OCI-LY7 (cell line): ENCODE measurements around the gene MAPK12. TPM values are rescaled to one million over a fixed set of nuclear protein-coding genes. Genes with fewer than 3 reads are reported as not detected.

Experiments used
- Bru-seq: library from RNA; stranded (reverse); fragments of 400-500 nt; gene quantifications from one replicate; lab custom pipeline; 2021; lab: Mats Ljungman, UMichigan
- BruChase-seq, 2 experiments: library from RNA; stranded (reverse); fragments of 400-500 nt; gene quantifications; one replicate each; lab custom pipeline; 2021; lab: Mats Ljungman, UMichigan
- BruUV-seq: library from RNA; stranded (reverse); fragments of 400-500 nt; replicated peaks from 2 replicates; lab custom pipeline; 2021; lab: Mats Ljungman, UMichigan
- CTCF ChIA-PET: fragments of 300-600 bp; sonication (Branson Sonifier 250); formaldehyde crosslinking; loops from one replicate; lab custom pipeline; 2022; ENCODE audit warnings: antibody characterized with exemption; ENCODE audit not compliant: unreplicated experiment; lab: Charles Lee
- POLR2A ChIA-PET: fragments of 300-600 bp; sonication (Branson Sonifier 250); formaldehyde crosslinking; loops from one replicate; lab custom pipeline; 2022; ENCODE audit warnings: antibody characterized with exemption; lab: Charles Lee
- DNase-seq: peaks from one replicate; pipeline ENCODE4 v3.0.0-alpha.2; 2015; ENCODE audit warnings: low spot score
- H2AFZ ChIP-seq: fragments of 200-600 bp; sonication (generic), shearing (Covaris generic); 2 replicates; pipeline ENCODE4 v1.6.1; 2014; ENCODE audit warnings: mild to moderate bottlenecking, antibody characterized with exemption, low read length, moderate library complexity
- H3K27ac ChIP-seq: fragments of 200-600 bp; sonication (generic); 2 replicates; pipeline ENCODE4 v1.5.1; 2014; ENCODE audit warnings: mixed run types, low read depth, mild to moderate bottlenecking, moderate library complexity, low read length, inconsistent platforms; ENCODE audit not compliant: poor library complexity, severe bottlenecking
- H3K36me3 ChIP-seq: fragments of 200-600 bp; sonication (generic); 2 replicates; pipeline ENCODE4 v1.6.1; 2014; ENCODE audit warnings: mild to moderate bottlenecking, antibody characterized with exemption, low read length, moderate library complexity, mixed read lengths; ENCODE audit not compliant: insufficient read depth
- H3K4me1 ChIP-seq: fragments of 200-600 bp; sonication (generic); 2 replicates; pipeline ENCODE4 v1.5.1; 2014; ENCODE audit warnings: mild to moderate bottlenecking, low read length; ENCODE audit not compliant: insufficient read depth, poor library complexity, severe bottlenecking
- H3K4me2 ChIP-seq: fragments of 200-600 bp; sonication (generic); 2 replicates; pipeline ENCODE4 v1.6.1; 2014; ENCODE audit warnings: mild to moderate bottlenecking, low read length
- H3K4me3 ChIP-seq: fragments of 200-600 bp; sonication (generic); 2 replicates; pipeline ENCODE4 v1.5.1; 2014; ENCODE audit warnings: mild to moderate bottlenecking, low read depth, low read length; ENCODE audit not compliant: poor library complexity, severe bottlenecking
- H3K79me2 ChIP-seq: fragments of 200-600 bp; sonication (generic); 2 replicates; pipeline ENCODE4 v1.6.1; 2016; ENCODE audit warnings: low read depth, mild to moderate bottlenecking, low read length, moderate library complexity, mixed read lengths; ENCODE audit not compliant: insufficient read depth
- H3K9me2 ChIP-seq: fragments of 200-600 bp; sonication (generic); 2 replicates; pipeline ENCODE4 v1.6.1; 2016; ENCODE audit warnings: mild to moderate bottlenecking, low read length, mixed read lengths; ENCODE audit not compliant: insufficient read depth
- H3K9me3 ChIP-seq: fragments of 200-600 bp; sonication (generic); 2 replicates; pipeline ENCODE4 v1.6.1; 2014; ENCODE audit warnings: mild to moderate bottlenecking, mixed run types, low read length, mixed read lengths
- H4K20me1 ChIP-seq: fragments of 200-600 bp; sonication (generic); 2 replicates; pipeline ENCODE4 v1.6.1; 2014; ENCODE audit warnings: mild to moderate bottlenecking, antibody characterized with exemption, low read length, moderate library complexity, mixed read lengths; ENCODE audit not compliant: insufficient read depth
- EZH2phosphoT487 ChIP-seq: fragments of 200-600 bp; sonication (generic); IDR thresholded peaks from 2 replicates; pipeline ENCODE4 v1.6.1; 2018; ENCODE audit warnings: low read depth, borderline replicate concordance, mild to moderate bottlenecking, mixed run types, antibody characterized with exemption, low read length, moderate library complexity, mixed read lengths
- intact Hi-C: fragments of 100-400 bp; cut with micrococcal nuclease; formaldehyde crosslinking; loops from one replicate; pipeline ENCODE4 v1.10.0; 2022; ENCODE audit not compliant: unreplicated experiment
- long read RNA-seq: library from polyadenylated mRNA; stranded (forward); transcript quantifications from one replicate; pipeline ENCODE4 v2.0.0, GENCODE V29; 2022
- total RNA-seq, 2 experiments: library from RNA; depleted of rRNA in 1 of 2; stranded (reverse); fragments of >200 nt in 1 of 2; shearing (Covaris generic) in 1 of 2; gene quantifications; 2 replicates each; pipeline ENCODE4 v1.2.3, GENCODE V29; 2014 to 2022
- TF ChIP-seq, protein P1 (sequence below): fragments of 200-600 bp; sonication (generic); conservative IDR thresholded peaks from 2 replicates; pipeline ENCODE4 v1.5.1; 2014; ENCODE audit warnings: mild to moderate bottlenecking, antibody characterized with exemption, low read length, moderate library complexity, mixed read lengths

MAPK12 gene
- total RNA-seq (2014; rRNA removed; shearing (Covaris generic)) (90.8 and 93.6 TPM in 2 replicates), total RNA-seq (2022) (84.9 and 90.1 TPM in 2 replicates), Bru-seq, nascent RNA (percentile 50 among the genes with signal in this experiment), BruChase-seq, experiment 1, labeled RNA remaining after a 6-hour chase (percentile 73 among the genes with signal in this experiment), BruChase-seq, experiment 2, labeled RNA remaining after a 2-hour chase (percentile 66 among the genes with signal in this experiment)
- long read RNA-seq, transcript MAPK12-201 (12 exons, 1,918 nt), result major isoform, 47 of 148 reads
- long read RNA-seq, partial matches to known transcripts, result 40 of 148 reads
- long read RNA-seq, other reads (novel, unspliced or antisense), result 52 of 148 reads

DNA sequence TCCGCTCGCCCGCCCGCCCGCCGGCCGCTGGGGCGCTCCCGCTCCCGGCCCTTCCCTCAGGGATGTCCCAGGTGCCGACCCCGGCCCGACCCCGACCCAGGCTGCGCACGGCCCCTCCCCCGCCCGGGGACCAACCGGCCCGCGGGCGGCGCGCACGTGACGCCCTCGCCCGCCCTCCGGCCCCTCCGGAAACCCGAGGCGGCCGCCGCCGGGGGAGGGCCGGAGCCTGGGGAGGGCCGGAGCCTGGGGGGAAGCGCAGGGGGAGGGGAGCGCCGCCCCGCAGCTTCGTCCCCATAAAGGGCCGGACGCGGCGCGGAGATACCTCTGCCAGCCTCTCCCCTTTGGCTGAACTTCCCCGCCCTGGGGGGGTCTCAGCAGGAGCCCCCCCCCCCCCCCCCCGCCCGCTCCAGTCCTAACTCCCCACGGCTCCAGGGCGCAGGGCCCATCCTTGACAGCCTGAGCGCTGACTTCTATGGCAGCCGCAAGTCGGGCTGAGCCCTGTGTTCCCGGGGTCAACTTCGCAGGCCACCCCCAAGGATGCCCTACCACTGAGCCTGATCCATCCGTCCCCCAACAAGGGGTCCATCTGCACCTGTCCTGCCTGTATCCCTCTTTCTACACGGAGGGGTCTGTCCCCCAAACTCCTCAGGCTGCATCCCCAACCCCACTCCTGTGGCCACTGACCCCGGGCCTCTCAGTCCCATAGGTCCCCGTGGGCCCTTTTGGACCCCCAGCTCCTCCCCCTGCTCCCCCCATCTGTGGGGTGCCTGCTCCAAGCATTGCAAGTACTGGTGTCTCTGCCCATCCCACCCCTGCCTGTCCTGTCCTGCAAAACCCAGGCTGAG, at the start of gene MAPK12:
MAPK12 (minus strand) TSS at position 69 of the 845 bp plus-strand sequence. CDS start 174 bp downstream, outside the sequence.
- POLR2A ChIA-PET, result interaction anchor here (0.6 to 0.9 kb wide), 2 partner anchors 11 to 71 kb away, joined by 5 to 6 read pairs; partner anchors contain the start of gene HDAC10
- intact Hi-C loops, result no loop called here

DNA sequence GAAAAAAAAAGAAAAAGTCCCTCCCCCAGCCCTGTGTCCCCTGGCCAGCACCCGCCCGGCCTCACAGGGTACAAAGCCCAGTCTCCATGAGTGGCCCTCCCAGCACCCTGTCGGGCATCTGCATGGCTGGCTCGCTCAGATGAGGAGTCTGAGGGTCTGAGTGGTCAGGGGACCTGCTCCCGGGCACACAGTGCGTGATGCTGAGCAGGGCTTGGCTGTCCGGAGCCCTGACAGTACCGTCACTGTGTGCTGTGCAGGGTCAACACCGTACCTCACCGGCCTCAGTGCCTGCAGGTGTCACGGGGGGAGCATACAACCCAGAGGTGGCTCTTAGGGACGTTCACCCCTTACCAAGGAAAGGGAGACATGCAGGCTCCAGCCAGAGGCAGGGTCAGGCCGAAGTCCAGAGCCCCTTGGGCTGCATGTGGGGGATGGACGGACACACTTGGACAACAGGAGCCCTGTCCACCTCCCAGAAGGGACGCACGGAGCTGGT, 49.5 kb upstream of the MAPK12 start:
- H4K20me1 ChIP-seq, result no peaks in the 10 kb centered on the region
- H2AFZ ChIP-seq, result no peak overlapping the region
- H3K36me3 ChIP-seq, result no peaks in the 10 kb centered on the region
- no peaks in the 10 kb centered on the region for H3K79me2 ChIP-seq
- no peaks in the 10 kb centered on the region for H3K9me3 ChIP-seq
- BruUV-seq, result no TSS peak
- CTCF ChIA-PET, result no interaction called here
- POLR2A ChIA-PET, result no interaction called here
- peaks cover 65% of the 10 kb centered on the region for H3K4me1 ChIP-seq
- DNase-seq, result no peak
- H3K9me2 ChIP-seq, result no peaks in the 10 kb centered on the region
- intact Hi-C loops, result no loop called here
- TF ChIP-seq, protein P1, sequence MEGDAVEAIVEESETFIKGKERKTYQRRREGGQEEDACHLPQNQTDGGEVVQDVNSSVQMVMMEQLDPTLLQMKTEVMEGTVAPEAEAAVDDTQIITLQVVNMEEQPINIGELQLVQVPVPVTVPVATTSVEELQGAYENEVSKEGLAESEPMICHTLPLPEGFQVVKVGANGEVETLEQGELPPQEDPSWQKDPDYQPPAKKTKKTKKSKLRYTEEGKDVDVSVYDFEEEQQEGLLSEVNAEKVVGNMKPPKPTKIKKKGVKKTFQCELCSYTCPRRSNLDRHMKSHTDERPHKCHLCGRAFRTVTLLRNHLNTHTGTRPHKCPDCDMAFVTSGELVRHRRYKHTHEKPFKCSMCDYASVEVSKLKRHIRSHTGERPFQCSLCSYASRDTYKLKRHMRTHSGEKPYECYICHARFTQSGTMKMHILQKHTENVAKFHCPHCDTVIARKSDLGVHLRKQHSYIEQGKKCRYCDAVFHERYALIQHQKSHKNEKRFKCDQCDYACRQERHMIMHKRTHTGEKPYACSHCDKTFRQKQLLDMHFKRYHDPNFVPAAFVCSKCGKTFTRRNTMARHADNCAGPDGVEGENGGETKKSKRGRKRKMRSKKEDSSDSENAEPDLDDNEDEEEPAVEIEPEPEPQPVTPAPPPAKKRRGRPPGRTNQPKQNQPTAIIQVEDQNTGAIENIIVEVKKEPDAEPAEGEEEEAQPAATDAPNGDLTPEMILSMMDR, result no peak
- no peak for TF ChIP-seq EZH2phosphoT487
- H3K27ac ChIP-seq, result no peak overlapping the region
- H3K4me3 ChIP-seq, result no peak overlapping the region
- H3K4me2 ChIP-seq, result no peak overlapping the region

More for the DNA sequence above, at the start of gene MAPK12:
- Histone ChIP-seq H3K79me2 (peaks cover 15% of the 10 kb centered on the region), H3K36me3 (peaks cover 13% of the 10 kb centered on the region; the same call in 1 of the 2 replicates), H3K4me2 (peak within 1 kb of the TSS; percentile 83), H3K27ac (peak within 1 kb of the TSS; percentile 63), H3K9me2 (no peaks in the 10 kb centered on the region), H4K20me1 (no peaks in the 10 kb centered on the region), H2AFZ (0 out of 2 replicates have a peak within 1 kb of the TSS, but pooled peaks have one; percentile 55), H3K9me3 (no peaks in the 10 kb centered on the region), H3K4me1 (peaks cover 25% of the 10 kb centered on the region), H3K4me3 (peak within 1 kb of the TSS; percentile 83)
- TF ChIP-seq, protein P1, result no peak
- TF ChIP-seq EZH2phosphoT487, result no peak
- BruUV-seq, result no TSS peak
- CTCF ChIA-PET, result interaction anchor here (0.6 kb wide), 1 partner anchor 15 kb away, joined by 6 read pairs; no protein-coding TSS in a partner anchor
- DNase-seq, result peak; percentile 83
